Liver (tissue), 9 donors: ENCODE data around the gene PPM1L. TPM values are rescaled to one million over a fixed set of nuclear protein-coding genes. Genes with fewer than 3 reads are reported as not detected.

Source experiments
- DNase-seq: peaks from one replicate; pipeline ENCODE4 v3.0.0-alpha.2; 2017; ENCODE audit warnings: low spot score
- H3K27ac ChIP-seq, 2 donors: one replicate each; pipeline ENCODE4 v1.7.0; 2013; ENCODE audit warnings: inconsistent platforms in 2 of 2, low read length in 2 of 2, control low read depth in 1 of 2, low read depth in 1 of 2, mild to moderate bottlenecking in 1 of 2
- H3K27me3 ChIP-seq, 4 donors: one replicate each; pipeline versions ENCODE4 v1.6.1 to v1.7.0; 2013; ENCODE audit warnings: low read length in 3 of 4, inconsistent platforms in 1 of 4, mild to moderate bottlenecking in 1 of 4, moderate library complexity in 1 of 4; ENCODE audit not compliant: control insufficient read depth in 4 of 4, insufficient read depth in 4 of 4
- H3K36me3 ChIP-seq, 4 donors: one replicate each; pipeline versions ENCODE4 v1.6.1 to v1.7.0; 2013; ENCODE audit warnings: low read length in 3 of 4, mild to moderate bottlenecking in 3 of 4, low read depth in 1 of 4, moderate library complexity in 1 of 4; ENCODE audit not compliant: control insufficient read depth in 4 of 4, insufficient read depth in 3 of 4
- H3K4me1 ChIP-seq, 4 donors: one replicate each; pipeline versions ENCODE4 v1.6.1 to v1.7.0; 2013; ENCODE audit warnings: low read length in 3 of 4, mild to moderate bottlenecking in 3 of 4, moderate library complexity in 1 of 4; ENCODE audit not compliant: control insufficient read depth in 4 of 4, insufficient read depth in 4 of 4
- H3K4me3 ChIP-seq, 3 donors: one replicate each; pipeline versions ENCODE4 v1.6.1 to v1.7.0; 2013; ENCODE audit warnings: low read length in 3 of 3, control low read depth in 1 of 3, low read depth in 1 of 3, mild to moderate bottlenecking in 1 of 3
- H3K9ac ChIP-seq, 2 donors: one replicate each; pipeline ENCODE4 v1.7.0; 2013; ENCODE audit warnings: low read length in 2 of 2, mild to moderate bottlenecking in 2 of 2, moderate library complexity in 2 of 2, control low read depth in 1 of 2, low read depth in 1 of 2
- H3K9me3 ChIP-seq, 4 donors: one replicate each; pipeline versions ENCODE4 v1.6.1 to v1.7.0; 2013; ENCODE audit warnings: low read length in 3 of 4; ENCODE audit not compliant: control insufficient read depth in 4 of 4
- EGR1 ChIP-seq, 2 donors: IDR thresholded peaks; 2 replicates each; pipeline ENCODE4 v1.6.1; 2016 to 2018; ENCODE audit warnings: antibody characterized with exemption in 2 of 2, low read depth in 2 of 2
- FOXA1 ChIP-seq: IDR thresholded peaks from 2 replicates; pipeline ENCODE4 v1.6.1; 2016; ENCODE audit warnings: antibody characterized with exemption
- GABPA ChIP-seq, 2 donors: IDR thresholded peaks in 1 of 2; conservative IDR thresholded peaks in 1 of 2; 2 replicates each; pipeline ENCODE4 v1.6.1; 2016; ENCODE audit warnings: antibody characterized with exemption in 2 of 2, mild to moderate bottlenecking in 1 of 2, moderate library complexity in 1 of 2
- HNF4A ChIP-seq, 2 donors: conservative IDR thresholded peaks; 2 replicates each; pipeline ENCODE4 v1.6.1; 2016; ENCODE audit warnings: antibody characterized with exemption in 2 of 2, mild to moderate bottlenecking in 2 of 2
- HNF4G ChIP-seq: IDR thresholded peaks from 2 replicates; pipeline ENCODE4 v1.6.1; 2016; ENCODE audit warnings: antibody characterized with exemption
- JUND ChIP-seq, 2 donors: IDR thresholded peaks; 2 replicates each; pipeline ENCODE4 v1.6.1; 2016; ENCODE audit warnings: antibody characterized with exemption in 2 of 2
- NR2F2 ChIP-seq: IDR thresholded peaks from 2 replicates; pipeline ENCODE4 v1.6.1; 2016; ENCODE audit warnings: antibody characterized with exemption
- RAD21 ChIP-seq, 2 donors: IDR thresholded peaks; 2 replicates each; pipeline ENCODE4 v1.6.1; 2016; ENCODE audit warnings: antibody characterized with exemption in 2 of 2, mild to moderate bottlenecking in 2 of 2
- REST ChIP-seq: IDR thresholded peaks from 2 replicates; pipeline ENCODE4 v1.6.1; 2016; ENCODE audit warnings: antibody characterized with exemption, mild to moderate bottlenecking
- RXRA ChIP-seq, 2 donors: IDR thresholded peaks; 2 replicates each; pipeline ENCODE4 v1.6.1; 2017 to 2018; ENCODE audit warnings: antibody characterized with exemption in 2 of 2, mild to moderate bottlenecking in 1 of 2
- SP1 ChIP-seq: IDR thresholded peaks from 2 replicates; pipeline ENCODE4 v1.6.1; 2018; ENCODE audit warnings: antibody characterized with exemption, mild to moderate bottlenecking
- TAF1 ChIP-seq: conservative IDR thresholded peaks from 2 replicates; pipeline ENCODE4 v1.6.1; 2016; ENCODE audit warnings: antibody characterized with exemption, mild to moderate bottlenecking
- YY1 ChIP-seq: IDR thresholded peaks from 2 replicates; pipeline ENCODE4 v1.6.1; 2016; ENCODE audit warnings: antibody characterized with exemption, mild to moderate bottlenecking
- WGBS: extraction: QIAGEN DNeasy Blood & Tissue Kit; methylation state at CpG from one replicate; pipeline ENCODE4 v1.1.7; 2013; 5-methylcytosine and 5-hydroxymethylcytosine counted together
- polyA plus RNA-seq, 2 donors: library from polyadenylated mRNA; stranded (reverse) in 1 of 2; unstranded in 1 of 2; fragments of 200-250 nt in 1 of 2; fragments of >200 nt in 1 of 2; fragmentation: Nextera tagmentation in 1 of 2; extraction: Ambion mirVana in 1 of 2; gene quantifications; one replicate each; pipeline versions ENCODE4 v1.2.1 to v1.2.3, GENCODE V29; 2013 to 2015
- total RNA-seq, 2 donors: library from RNA; depleted of rRNA; stranded (reverse); fragments of >200 nt; gene quantifications; one replicate each; pipeline ENCODE4 v1.2.3, GENCODE V29; 2014
- TF ChIP-seq, protein P1 (sequence below): fragments of 150-350 bp; IDR thresholded peaks from 2 replicates; pipeline ENCODE4 v1.5.1; 2017; ENCODE audit warnings: improper control_type of control experiment, low read depth, low read length; ENCODE audit not compliant: missing input control
- TF ChIP-seq, protein P2 (sequence below): IDR thresholded peaks from 2 replicates; pipeline ENCODE4 v1.6.1; 2016; ENCODE audit warnings: antibody characterized with exemption
- TF ChIP-seq, protein P3 (sequence below): IDR thresholded peaks from 2 replicates; pipeline ENCODE4 v1.6.1; 2016; ENCODE audit warnings: antibody characterized with exemption
- donor health status: healthy.
- donor health status: healthy.
- donor health status: healthy.
- donor health status: healthy.
- donor health status: healthy.

Gene PPM1L
- total and polyA plus RNA-seq, 4 donors: 1.6 to 8.5 (median 4.8) TPM

DNA sequence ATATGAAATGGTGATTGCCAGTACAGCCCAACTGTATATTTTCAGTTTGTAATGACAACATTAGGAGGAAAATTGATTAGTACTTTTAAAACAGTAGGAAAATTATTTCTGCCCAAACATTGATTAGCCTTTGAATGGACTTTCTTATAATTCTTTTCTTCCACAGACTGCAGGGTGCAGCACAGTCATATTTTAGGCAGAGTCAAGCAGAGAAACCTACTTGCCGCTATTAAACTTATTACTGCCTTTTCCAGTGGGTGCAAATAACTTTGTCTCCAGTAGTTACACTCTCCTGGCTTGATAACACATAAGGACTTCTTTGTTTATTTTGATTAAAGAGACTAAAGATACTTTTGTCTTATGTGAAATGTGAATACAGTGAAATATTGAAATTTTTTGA is 85.4 kb downstream of the PPM1L start:
- no peaks in the 10 kb centered on the region for H3K27me3 ChIP-seq
- H3K9ac ChIP-seq: no peak overlapping the region
- H3K4me3 ChIP-seq: no peak overlapping the region
- no peaks in the 10 kb centered on the region for H3K9me3 ChIP-seq
- TF ChIP-seq GABPA (IDR thresholded peaks at IDR 0.05 in 1 of 2, conservative IDR thresholded peaks at IDR 0.05 in 1 of 2): no peak
- TF ChIP-seq RAD21 (IDR thresholded peaks at IDR 0.05): no peak
- no peak for TF ChIP-seq REST
- no peak for TF ChIP-seq EGR1 (IDR thresholded peaks at IDR 0.05; ENCODE audit: low read depth in 2 of 2)
- TF ChIP-seq TAF1: no peak
- TF ChIP-seq, protein P1, sequence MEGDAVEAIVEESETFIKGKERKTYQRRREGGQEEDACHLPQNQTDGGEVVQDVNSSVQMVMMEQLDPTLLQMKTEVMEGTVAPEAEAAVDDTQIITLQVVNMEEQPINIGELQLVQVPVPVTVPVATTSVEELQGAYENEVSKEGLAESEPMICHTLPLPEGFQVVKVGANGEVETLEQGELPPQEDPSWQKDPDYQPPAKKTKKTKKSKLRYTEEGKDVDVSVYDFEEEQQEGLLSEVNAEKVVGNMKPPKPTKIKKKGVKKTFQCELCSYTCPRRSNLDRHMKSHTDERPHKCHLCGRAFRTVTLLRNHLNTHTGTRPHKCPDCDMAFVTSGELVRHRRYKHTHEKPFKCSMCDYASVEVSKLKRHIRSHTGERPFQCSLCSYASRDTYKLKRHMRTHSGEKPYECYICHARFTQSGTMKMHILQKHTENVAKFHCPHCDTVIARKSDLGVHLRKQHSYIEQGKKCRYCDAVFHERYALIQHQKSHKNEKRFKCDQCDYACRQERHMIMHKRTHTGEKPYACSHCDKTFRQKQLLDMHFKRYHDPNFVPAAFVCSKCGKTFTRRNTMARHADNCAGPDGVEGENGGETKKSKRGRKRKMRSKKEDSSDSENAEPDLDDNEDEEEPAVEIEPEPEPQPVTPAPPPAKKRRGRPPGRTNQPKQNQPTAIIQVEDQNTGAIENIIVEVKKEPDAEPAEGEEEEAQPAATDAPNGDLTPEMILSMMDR: no peak
- no peaks in the 10 kb centered on the region for H3K4me1 ChIP-seq
- 95% methylated on average over 1 of the region's 1 CpG for WGBS
- DNase-seq: no peak
- no peaks in the 10 kb centered on the region for H3K36me3 ChIP-seq
- no peak overlapping the region for H3K27ac ChIP-seq

DNA sequence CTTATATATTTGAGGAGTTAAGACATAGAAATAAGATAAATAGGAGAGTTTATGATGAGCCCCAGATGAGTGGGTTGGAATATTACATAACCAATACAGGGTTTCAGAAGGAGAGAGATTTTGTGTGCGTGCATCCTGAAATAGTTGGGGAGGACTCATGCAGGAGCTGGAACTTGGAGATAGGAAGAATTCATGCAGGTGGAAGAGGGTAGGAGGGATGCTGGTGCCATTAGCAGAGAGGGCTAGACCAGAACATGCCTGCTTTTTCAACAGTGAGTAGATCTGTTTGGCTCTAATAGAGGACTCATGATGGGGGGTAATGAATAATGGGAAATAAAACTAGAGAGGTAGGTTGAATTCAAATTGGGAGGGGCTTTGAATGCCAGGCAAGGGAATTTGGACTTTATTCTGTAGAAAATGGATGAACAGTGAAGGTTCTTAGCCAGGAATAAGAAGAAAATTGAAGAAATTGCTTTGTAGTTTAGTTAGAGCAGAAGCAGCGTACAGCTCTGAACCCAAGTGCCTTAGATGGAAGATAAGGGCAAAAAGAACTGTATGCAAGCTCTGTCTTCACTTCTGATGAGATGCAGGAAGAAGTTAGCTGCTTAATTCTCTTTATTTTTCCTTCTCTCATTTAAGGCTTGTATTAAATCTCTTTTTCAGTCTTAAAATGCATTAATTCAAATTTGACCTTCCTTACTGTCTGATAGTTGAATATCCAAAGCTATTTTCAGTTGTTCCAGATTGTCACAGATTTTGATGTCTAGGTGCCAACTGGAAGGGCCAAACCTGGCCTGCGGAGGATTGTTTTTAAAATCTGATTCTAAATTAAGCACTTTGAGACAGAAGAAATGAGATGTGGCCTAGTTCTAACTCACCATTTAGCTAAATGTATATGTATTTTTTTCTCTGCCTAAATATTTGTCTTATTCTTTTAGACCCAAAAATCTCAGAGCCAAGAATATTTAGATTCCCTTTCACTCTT is 86.3 kb downstream of the PPM1L start:
- 95% methylated on average over 3 of the region's 3 CpGs for WGBS
- Histone ChIP-seq H3K27ac (no peak overlapping the region), H3K4me3 (no peak overlapping the region), H3K4me1 (no peaks in the 10 kb centered on the region), H3K9ac (no peak overlapping the region), H3K27me3 (no peaks in the 10 kb centered on the region), H3K36me3 (no peaks in the 10 kb centered on the region), H3K9me3 (no peaks in the 10 kb centered on the region)
- DNase-seq: no peak
- TF ChIP-seq, protein P1: no peak
- TF ChIP-seq GABPA (IDR thresholded peaks at IDR 0.05 in 1 of 2, conservative IDR thresholded peaks at IDR 0.05 in 1 of 2): no peak
- TF ChIP-seq RXRA (IDR thresholded peaks at IDR 0.05): no peak
- TF ChIP-seq, protein P2, sequence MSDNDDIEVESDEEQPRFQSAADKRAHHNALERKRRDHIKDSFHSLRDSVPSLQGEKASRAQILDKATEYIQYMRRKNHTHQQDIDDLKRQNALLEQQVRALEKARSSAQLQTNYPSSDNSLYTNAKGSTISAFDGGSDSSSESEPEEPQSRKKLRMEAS: no peak
- TF ChIP-seq SP1: no peak
- no peak for TF ChIP-seq FOXA1
- no peak for TF ChIP-seq YY1
- no peak for TF ChIP-seq HNF4G
- TF ChIP-seq JUND (IDR thresholded peaks at IDR 0.05): no peak
- TF ChIP-seq RAD21 (IDR thresholded peaks at IDR 0.05): no peak
- TF ChIP-seq NR2F2: no peak
- no peak for TF ChIP-seq HNF4A (conservative IDR thresholded peaks at IDR 0.05)
- no peak for TF ChIP-seq EGR1 (IDR thresholded peaks at IDR 0.05; ENCODE audit: low read depth in 2 of 2)
- no peak for TF ChIP-seq REST
- TF ChIP-seq, protein P3, sequence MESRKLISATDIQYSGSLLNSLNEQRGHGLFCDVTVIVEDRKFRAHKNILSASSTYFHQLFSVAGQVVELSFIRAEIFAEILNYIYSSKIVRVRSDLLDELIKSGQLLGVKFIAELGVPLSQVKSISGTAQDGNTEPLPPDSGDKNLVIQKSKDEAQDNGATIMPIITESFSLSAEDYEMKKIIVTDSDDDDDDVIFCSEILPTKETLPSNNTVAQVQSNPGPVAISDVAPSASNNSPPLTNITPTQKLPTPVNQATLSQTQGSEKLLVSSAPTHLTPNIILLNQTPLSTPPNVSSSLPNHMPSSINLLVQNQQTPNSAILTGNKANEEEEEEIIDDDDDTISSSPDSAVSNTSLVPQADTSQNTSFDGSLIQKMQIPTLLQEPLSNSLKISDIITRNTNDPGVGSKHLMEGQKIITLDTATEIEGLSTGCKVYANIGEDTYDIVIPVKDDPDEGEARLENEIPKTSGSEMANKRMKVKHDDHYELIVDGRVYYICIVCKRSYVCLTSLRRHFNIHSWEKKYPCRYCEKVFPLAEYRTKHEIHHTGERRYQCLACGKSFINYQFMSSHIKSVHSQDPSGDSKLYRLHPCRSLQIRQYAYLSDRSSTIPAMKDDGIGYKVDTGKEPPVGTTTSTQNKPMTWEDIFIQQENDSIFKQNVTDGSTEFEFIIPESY: no peak
